Pons (tissue), 1 donor: ENCODE data around the gene NUDT19.
"Not testable (repeated sequence)": the region's sequence is repeated elsewhere in the genome, so short reads cannot be mapped to it uniquely, and the experiment has no call there.

Source experiments
- DNase-seq: peaks from one replicate; pipeline ENCODE4 v3.0.0-alpha.2; 2016; ENCODE audit warnings: low spot score

NUDT19 gene

DNA sequence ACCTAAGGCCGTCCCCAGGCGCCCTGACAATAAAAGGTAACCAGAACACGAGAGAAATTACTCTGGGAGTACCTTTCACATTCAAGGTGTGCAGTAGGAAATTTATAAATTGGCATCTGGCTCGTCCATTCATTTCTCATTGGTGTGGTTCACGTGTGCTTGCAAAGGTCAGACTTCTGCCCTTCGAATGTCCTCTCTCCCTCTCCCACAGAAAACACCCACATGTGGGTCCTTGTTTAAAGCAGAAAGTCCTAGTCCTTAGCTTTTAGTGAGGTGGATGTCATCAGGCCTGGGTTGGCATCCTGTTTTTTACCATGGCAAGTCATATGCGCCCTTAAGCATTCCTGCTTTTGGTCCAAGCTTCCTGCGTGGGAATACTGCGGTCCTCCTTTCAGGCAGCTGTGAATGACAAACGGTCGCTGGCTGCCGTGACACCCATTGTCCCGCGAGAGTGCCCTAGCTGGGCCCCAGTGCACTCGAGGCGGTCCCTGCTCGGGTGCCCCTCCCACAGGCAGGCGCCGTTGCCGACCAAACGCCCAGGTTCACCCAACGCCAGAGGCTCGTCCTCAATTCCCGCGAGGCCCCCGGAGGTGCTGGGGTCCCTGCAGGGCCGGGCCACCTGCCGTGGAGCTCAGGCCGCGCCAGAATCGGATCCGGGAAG is at the start of gene NUDT19:
Gene NUDT19, plus strand, starts transcription at position 531 of the 661 bp plus-strand sequence. CDS start 140 bp downstream, outside the sequence.
- DNase-seq, result peak; percentile 70

DNA sequence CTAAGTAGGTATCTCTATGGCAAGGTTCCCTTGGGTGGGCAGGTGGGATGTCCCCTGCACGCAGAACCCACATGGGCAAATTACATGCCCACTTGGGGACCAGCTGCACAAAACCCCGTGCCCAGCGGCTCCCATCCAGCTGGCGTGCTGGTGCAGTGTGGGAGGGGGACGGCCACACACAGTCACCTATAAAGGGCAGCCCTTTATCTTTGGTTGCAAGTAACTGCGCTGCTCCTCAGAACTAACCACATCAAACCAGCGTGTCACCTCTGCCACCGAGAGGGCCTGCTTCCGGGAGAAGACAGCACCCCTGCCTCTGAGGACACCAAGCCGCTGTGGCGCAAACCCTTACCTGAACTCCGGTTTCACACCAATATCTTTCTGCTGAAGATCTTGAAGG is 48.9 kb upstream of the NUDT19 start:
- DNase-seq, result no peak

DNA sequence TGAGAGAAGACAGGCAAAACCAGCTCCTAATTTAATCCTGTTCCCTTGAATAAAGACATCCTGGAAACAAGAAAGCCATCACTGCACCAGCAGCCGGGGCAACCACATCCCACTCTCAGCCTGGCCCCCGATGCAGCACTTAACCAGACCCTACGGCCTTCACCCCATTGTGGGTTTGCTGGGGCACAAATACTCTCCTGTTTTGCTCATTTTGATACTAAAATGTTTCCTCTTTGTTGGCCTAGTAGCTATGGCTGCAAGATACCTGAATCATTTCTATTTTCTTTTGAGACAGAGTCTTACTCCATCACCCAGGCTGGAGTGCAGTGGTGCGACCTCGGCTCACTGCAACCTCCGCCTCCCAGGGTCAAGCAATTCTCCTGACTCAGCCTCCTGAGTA is 45.1 kb upstream of the NUDT19 start:
- no peak for DNase-seq

DNA sequence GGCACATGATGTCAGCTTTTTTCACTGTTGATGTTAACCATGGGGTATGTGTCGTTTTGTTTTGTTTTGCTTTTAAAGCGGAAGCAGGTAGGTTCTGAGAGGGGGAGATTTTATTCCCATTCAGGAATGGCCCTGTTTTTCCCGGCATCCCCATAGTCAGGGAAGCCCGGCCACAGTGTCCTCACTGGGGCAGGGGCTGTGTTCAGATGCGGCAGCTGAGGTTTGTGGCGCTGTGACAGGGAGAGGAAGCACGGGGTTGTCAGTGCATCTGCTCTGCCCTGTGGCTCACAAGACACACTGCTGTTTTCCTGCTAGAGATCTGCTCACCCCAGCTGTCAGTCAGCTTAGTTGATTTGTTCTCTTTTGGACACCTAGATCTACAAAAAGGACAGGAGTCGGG is 44.3 kb upstream of the NUDT19 start:
- no peak for DNase-seq

DNA sequence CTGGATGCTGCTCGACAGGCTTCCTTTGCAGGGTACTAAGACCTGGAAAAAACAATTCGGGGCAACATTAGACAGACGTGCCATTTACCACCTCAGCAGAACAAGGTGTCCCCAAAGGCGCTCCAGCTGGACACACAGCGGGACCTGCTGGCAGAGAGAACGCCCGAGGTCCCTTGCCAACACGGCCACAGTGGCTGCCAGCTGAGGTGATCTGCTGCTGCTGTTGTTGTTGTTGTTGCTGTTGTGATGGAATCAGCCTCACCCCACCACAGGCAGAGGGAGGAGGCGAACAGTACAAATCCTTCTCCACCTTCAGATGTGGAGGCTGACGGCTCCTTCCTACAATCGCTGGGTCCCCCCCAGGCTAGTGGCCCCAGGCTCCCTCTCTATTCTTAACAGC is 41.9 kb upstream of the NUDT19 start:
- no peak for DNase-seq

DNA sequence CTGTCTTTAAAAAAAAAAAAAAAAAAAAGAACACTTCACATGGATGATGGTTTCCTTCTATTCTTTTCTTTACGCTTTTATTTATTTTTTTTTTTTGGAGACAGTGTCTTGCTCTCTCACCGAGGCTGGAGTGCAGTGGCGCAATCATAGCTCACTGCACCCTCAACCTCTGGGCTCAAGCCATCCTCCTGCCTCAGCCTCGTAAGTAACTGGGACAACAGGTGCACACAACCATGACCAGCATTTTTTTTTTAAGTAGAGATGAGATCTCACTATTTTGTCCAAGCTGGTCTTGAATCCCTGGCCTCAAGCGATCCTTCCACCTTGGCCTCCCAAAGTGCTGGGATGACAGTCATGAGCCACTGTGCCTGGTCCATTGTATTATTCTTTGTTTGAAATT is 41.0 kb upstream of the NUDT19 start:
- DNase-seq, result no peak

DNA sequence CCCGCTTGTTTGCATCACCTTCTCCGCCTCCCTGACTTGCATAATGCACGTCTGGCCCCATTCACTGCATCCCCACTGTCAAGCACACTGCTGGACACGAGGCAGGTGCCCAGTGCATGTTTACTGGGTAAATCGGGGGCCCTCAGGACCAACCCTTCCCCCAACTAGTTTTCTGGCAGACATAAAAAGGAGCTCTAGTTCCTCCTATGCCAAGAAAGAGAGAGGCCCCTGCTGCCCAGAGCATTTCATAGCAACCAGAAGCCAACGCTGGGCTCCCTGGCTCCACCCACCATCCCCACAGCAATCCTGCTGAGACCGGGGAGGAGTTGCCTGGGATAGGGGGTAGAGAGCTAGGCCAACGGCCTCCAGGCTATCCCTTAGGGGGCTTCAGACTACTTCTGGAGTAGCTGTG is 39.9 kb upstream of the NUDT19 start:
- peak; percentile 25 for DNase-seq

DNA sequence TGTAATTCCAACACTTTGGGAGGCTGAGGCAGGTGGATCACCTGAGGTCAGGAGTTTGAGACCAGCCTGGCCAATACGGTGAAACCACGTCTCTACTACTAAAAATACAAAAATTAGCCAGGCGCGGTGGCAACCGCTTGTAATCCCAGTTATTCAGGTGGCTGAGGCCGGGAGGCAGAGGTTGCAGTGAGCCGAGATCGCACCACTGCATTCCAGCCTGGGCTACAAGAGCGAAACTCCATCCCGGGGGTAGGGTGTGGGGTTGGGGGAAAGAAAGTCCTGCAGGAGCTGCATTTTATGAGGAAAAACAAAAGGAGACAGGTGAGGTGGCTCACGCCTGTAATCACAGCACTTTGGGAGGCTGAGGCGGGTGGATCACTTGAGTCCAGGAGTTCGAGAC is 39.3 kb upstream of the NUDT19 start:
- DNase-seq, result not testable (repeated sequence)

DNA sequence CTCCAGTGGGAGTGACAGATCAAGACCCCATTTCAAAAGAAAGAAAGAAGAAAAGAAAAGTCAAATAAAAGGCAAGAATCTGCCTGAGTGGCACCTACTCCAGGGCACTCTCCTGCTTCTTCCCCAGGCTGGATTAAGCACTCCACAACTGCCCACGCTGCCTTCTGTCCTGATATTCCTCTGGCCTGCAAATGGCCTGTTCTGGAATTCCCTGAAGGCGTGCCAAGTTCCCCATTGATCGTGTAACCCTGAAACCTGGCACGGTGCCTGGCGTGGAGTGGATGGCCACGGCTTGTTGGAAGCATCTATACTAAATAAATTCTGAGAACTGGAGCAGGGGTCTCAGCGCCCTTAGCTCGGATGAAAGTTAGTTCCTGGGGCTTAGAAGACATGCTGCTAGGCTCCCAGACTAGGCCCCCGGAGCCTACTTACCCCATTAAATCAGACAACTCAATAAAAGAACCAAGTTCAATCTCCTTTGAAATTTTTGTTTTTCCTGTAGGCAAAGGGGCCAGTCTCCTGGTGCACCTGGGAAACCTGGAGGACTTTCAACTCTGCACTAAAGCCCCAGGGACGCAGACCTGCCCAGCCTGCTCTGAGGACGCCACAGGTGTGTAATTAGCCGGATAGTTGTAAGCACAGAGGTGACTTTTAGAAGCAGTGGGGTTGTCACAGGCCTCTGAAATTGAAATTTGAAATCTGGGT is 38.6 kb upstream of the NUDT19 start:
- DNase-seq, result peak; percentile 32

DNA sequence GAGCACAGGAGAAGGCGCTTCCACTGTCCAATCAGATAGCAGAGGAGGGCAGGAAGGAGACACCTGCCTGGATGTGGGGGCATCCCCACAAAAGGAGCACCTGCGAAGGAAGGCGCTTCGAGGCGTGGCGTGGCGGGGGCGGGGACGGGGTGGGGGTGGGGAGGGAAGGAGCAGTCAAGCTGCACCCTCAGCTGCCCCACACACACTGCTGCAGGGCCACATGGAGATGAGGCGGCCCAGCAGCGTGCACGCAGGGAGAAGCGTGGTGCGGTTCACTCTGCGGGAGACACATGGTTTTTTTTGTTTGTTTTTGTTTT is 38.1 kb upstream of the NUDT19 start:
- DNase-seq, result no peak

DNA sequence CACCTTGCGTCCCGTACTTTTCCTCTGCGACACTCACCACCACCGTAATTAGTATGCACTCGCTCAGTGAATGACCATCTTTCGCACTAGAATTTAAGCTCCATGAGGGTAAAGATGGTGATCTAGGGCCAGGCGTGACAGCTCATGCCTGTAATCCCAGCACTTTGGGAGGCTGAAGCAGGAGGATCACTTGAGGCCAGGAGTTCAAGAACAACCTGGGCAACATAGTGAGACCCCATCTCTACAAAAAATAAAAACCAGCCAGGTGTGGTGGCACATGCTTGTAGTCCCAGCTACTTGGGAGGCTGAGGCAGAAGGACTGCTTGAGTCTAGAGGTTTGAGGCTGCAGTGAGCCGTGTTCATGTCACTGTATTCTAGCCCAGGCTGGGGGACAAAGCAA is 35.2 kb upstream of the NUDT19 start:
- DNase-seq, result not testable (repeated sequence)

DNA sequence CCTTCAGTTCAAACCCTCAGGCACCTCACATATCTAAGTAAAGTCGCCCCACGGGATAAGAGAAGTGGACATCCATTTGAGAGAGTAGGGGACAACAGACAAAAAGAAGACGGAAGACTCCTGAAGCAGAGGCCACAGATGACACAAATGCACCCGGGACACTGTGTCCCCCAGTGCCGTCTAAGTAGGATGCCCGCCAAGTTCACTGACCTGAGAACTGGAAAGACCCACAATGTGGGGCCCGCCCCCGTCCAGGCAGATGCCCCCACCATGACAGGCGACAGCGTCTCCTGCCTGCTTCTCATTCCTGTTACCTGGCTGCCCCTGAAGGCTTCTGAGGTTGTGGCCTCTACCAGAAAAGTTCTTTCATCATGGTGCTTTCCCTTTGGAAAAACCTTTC is 33.5 kb upstream of the NUDT19 start:
- DNase-seq, result no peak

DNA sequence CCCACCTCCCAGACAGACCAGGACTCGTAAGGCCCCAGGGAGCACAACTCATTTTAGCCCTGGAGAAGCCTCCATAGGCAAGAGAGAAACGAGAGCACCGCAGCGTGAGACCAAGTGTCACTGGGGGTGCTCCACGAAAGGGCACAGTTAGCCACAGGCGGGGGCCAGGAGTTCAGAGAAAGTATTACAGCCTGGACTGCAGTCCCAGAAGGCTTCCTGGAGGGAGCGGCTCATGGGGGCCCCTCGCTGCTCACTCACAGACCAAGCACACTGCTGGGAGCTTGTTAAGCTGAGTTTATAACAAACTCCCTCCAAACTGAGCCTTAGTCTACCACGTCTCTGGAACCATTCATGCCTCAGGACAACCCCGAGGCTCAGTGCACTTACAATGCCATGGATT is 33.1 kb upstream of the NUDT19 start:
- DNase-seq, result no peak

DNA sequence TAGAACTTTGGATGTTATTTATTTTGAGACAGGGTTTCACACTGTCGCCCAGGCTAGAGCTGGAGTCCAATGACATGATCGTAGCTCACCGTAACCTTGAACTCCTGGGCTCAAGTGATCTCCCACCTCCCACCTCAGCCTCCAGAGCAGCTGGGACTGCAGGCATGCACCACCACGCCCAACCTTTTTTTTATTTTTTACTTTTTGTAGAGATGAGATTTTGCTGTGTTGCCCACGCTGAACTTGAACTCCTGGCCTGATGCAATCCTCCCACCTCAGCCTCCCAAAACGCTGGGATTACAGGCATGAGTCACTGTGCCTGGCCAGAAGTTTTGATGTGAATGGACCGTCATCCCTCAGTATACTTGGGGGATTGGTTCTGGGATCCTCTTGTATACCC is 30.3 kb upstream of the NUDT19 start:
- no peak for DNase-seq

DNA sequence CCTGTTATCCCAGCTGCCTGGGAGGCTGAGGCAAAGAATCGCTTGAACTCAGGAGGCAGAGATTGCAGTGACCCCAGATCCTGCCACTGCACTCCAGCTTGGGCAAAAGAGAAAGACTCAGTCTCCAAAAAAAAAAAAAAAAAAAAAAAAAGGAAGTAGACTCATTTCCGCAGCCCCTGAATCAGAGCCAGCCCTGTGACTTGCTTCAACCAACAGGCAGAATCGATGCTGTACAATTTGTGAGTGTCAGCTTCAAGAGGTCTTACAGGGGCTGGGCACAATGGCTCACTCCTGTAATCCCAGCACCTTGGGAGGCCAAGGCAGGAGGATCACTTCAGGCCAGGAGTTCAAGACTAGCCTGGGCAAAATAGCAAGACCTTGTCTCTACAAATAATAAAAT is 29.4 kb upstream of the NUDT19 start:
- DNase-seq, result no peak

DNA sequence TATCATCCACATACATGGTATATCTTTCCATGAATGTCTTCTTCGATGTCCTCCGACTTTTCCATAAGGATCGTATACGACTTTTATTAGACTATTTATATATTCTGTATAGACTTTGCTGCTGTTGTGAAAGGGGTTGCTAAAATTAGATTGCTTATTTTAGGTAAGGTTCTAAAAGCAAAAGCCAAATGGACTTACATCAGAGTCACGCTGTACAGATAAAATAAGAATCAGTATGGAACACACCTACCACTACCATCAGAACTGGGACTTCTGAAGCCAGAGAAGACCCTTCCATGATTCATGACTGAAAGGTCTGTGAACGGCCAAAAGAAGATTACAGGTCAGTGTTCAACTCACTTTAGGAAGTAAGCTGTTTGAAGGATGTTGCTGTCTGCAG is 25.5 kb upstream of the NUDT19 start:
- no peak for DNase-seq

DNA sequence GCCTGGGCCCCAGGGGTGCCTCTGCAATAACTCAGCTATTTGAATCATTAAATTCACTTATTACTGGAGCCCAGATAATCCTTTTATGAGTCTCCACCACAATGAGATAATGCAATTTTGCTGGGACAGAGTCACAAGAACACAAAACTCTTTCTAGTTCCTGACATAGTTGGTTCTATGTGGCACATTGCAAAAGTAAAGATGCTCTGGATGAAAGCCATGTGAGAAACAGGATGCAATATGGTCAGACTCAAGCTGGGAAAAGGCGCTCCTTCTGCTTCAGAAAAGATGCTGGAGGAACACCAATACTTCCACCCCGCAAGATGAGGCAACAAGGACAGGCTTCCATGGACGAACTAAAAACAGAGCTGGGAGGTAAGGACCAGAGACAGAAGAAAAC is 22.3 kb upstream of the NUDT19 start:
- no peak for DNase-seq

DNA sequence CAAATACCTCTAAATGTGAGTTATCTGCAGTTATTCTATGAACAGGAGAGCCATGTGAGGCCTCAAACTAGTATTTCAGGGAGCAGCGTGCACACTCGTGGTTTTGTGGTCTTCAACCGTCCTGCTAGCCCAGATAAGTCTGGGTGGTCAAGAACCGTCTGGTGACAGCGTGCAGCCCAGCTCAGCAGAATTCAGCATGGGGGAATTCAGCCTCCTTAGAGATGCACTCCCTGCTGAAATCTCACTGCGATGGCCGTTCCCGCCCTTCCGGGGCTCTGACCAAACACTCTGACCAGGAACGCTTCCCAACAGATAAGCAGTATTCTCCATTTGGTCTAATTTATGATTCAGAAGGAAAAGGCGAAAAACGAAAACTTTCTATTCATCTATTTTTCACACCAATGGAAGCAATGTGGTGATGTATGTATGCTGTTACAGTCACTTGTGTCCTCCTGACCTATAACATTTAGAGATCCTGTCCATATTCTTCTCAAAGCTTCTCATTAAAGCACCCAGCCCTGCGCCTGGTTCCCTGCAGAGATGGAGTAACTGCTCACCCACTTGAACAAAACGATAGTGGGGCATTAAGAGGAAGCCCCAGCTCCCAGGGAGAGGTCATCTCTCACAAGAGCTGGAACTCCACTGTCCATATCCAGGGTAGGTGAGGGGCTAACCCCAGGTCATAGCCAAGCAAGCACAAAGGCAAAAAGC is 19.6 kb upstream of the NUDT19 start:
- DNase-seq, result no peak

DNA sequence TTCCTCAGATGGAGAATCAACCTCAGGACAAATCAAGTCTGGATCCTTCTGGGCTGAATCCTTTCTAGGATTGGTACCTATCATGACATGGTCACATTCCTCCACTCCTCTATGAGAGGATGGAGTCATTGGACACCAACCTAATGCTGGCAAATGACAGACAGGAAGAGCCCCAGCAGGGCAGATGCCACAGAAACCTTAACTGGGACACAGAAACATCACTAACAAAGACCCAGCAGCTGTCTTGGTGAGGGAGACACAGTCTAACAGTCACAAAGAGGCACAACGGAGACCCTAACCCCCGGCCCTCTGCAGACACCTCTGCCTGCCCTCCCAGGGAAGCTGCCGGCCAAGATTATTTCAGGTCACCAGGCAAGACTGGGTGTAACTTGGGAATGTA is 18.8 kb upstream of the NUDT19 start:
- no peak for DNase-seq

DNA sequence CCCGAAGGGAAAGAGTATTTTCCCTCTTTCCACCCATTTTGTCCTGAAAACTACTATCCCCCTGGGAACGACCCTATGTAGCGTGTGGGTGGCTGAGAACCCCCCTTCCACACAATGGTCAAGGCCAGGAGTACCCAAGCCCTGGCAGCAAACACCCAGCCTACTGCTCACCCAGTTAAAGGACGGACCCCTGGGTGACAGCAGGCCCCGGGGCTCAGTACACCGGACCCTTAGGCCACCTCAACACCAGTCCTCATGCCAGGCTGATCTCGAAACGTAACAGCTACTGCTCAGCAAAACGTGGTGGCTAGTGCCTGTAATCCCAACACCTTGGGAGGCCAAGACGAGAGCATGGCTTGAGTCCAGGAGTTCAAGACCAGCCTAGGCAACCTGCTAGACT is 18.0 kb upstream of the NUDT19 start:
- no peak for DNase-seq

DNA sequence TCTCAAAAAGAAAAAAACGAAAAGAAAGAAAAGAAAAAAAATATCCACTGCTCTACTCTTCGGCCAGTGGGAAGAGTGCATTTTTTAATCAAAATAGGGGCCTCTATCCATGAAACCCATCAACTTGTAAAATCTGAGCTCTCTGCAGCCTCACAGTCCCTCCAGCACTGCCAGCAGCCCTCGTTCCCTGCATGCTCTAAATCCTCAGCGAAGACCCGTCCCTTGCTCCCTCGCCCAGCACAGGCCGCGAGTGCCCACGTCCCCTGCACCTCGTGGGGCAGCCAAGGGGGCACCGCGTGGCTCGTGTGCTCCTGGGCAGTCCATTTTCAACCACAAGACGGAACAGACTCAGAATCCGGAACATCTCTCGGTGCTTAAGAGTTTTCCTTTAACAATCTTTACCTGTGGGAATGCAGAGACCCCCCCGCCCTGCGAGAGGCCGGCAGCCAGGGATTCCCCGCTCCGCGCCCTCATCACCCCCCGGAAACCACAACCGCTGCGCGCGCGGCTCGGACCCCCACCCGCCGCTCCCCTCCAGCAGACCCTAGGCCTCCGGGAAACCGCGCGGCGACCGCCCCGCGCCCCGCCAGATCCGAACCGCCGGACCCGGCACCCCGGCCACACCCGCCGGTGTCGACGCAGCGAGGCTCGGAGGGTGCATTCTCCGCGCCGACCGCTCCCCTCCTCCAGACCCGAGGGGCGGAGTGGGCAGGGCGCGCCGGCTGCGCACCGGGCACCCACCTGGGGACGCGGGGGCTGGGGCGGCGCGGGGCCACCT is 17.3 kb upstream of the NUDT19 start:
- no peak for DNase-seq

DNA sequence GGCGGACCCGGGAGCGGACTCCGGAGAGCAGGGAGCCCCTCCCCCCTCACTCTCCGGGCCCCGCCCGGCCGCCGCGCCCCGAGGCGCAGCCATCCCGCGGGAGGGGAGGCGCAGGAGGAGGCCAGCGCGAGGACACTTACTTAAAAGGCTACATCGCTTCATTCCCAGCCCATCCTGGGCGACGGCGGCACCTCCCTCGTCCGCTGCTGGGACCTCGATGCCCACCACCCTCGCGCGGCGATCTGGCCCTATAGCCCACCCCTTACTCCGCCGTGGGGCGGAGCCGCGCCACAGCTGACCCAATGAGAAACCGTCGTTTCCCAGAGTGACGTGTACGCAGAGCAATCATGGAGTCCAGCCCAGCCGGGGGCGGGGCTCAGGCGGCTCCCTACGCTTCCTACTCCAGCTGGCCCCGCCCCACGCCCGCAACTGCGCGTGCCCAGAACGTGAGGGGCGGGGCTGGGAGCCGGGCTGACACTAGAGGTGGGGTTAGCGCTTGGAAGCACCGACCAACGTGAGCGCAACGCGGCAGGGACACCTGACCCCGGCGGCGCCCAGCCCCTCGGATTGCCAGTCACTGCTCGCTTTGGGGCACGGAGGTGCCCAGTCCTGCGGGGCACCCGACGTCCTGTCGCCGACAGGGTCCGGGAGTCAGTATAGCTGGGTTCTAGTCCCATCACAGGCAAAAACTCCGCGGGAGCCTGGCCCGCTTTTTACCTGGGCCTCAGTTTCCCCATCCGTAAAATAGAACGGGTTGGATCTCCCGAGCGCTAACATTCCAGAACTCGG is 16.5 kb upstream of the NUDT19 start, which contains the start of gene ANKRD27:
Gene ANKRD27, minus strand, starts transcription at position 250 of the 789 bp plus-strand sequence. CDS start 16,165 bp downstream, outside the sequence.
- peak; percentile 99 for DNase-seq
